HCT116 (cell line): ENCODE measurements around the gene OS9. TPM values are rescaled to one million over a fixed set of nuclear protein-coding genes. Genes with fewer than 3 reads are reported as not detected.

Experiments used
- ATAC-seq: fragments of 200-7000 bp; cut with Tn5 transposase; 2 replicates; pipeline ENCODE4 v1.9.1; 2020; ENCODE audit warnings: mild to moderate bottlenecking, moderate library complexity
- BruUV-seq: library from RNA; stranded (reverse); fragments of 400-500 nt; replicated peaks from 2 replicates; lab custom pipeline; 2021; lab: Mats Ljungman, UMichigan
- CTCF ChIA-PET: fragments of 300-600 bp; sonication (Branson Sonifier 250); formaldehyde crosslinking; loops from one replicate; lab custom pipeline; 2021; ENCODE audit warnings: antibody characterized with exemption; lab: Charles Lee
- POLR2A ChIA-PET: fragments of 300-600, 350-600 bp; sonication (Branson Sonifier 250); formaldehyde crosslinking; loops from one replicate; lab custom pipeline; 2021; ENCODE audit warnings: antibody characterized with exemption; lab: Charles Lee
- RAD21 ChIA-PET, 2 experiments: fragments of 300-600 bp; sonication (Branson Sonifier 250); formaldehyde crosslinking; loops; one replicate each; lab custom pipeline; 2023; ENCODE audit warnings: low total read pairs in 2 of 2; ENCODE audit not compliant: uncharacterized antibody in 2 of 2, unreplicated experiment in 2 of 2, low non-redundant PET in 1 of 2; lab: Charles Lee
- DNase-seq: peaks from one replicate; pipeline ENCODE4 v3.0.0-alpha.2; 2010; ENCODE audit warnings: low read depth, low spot score
- H2AFZ ChIP-seq: fragments of 200-600 bp; shearing (Covaris generic), sonication (generic); 2 replicates; pipeline ENCODE4 v1.6.1; 2017; ENCODE audit warnings: low read depth, mixed run types, mixed read lengths, antibody characterized with exemption, low read length; ENCODE audit not compliant: poor library complexity, severe bottlenecking
- H3K27ac ChIP-seq: 2 replicates; pipeline ENCODE4 v1.5.1; 2012; ENCODE audit warnings: low read depth, low read length
- H3K27me3 ChIP-seq: fragments of 200-600 bp; sonication (generic); 2 replicates; pipeline ENCODE4 v1.6.1; 2016; ENCODE audit warnings: mixed run types, low read length, mixed read lengths; ENCODE audit not compliant: insufficient read depth
- H3K36me3 ChIP-seq, 2 experiments: fragments of 200-500 bp in 1 of 2; fragments of 200-600 bp in 1 of 2; sonication (Bioruptor generic) in 1 of 2; sonication (generic) in 1 of 2; 2 replicates each; pipeline versions ENCODE4 v1.5.1 to v1.6.1; 2014 to 2016; ENCODE audit warnings: low read length in 2 of 2, inconsistent platforms in 1 of 2, mixed read lengths in 1 of 2, mixed run types in 1 of 2; ENCODE audit not compliant: insufficient read depth in 2 of 2, control insufficient read depth in 1 of 2
- H3K4me1 ChIP-seq, 2 experiments: fragments of 200-600 bp in 1 of 2; sonication (generic) in 1 of 2; 2 replicates each; pipeline versions ENCODE4 v1.5.1 to v1.6.1; 2012 to 2017; ENCODE audit warnings: low read length in 2 of 2, inconsistent platforms in 1 of 2, mild to moderate bottlenecking in 1 of 2, mixed read lengths in 1 of 2, mixed run types in 1 of 2, moderate library complexity in 1 of 2; ENCODE audit not compliant: insufficient read depth in 2 of 2, control insufficient read depth in 1 of 2
- H3K4me2 ChIP-seq: fragments of 200-600 bp; sonication (generic); 2 replicates; pipeline ENCODE4 v1.6.1; 2017; ENCODE audit warnings: mixed run types, low read length, mixed read lengths
- H3K4me3 ChIP-seq, 2 experiments: fragments of 200-600 bp in 1 of 2; sonication (generic) in 1 of 2; replicated peaks in 1 of 2; 2 replicates each; pipeline ENCODE4 v1.5.1; 2011 to 2016; ENCODE audit warnings: low read length in 2 of 2, control low read depth in 1 of 2, low read depth in 1 of 2, mild to moderate bottlenecking in 1 of 2, mixed read lengths in 1 of 2, mixed run types in 1 of 2
- H3K79me2 ChIP-seq: fragments of 200-600 bp; sonication (generic); 2 replicates; pipeline ENCODE4 v1.6.1; 2017; ENCODE audit warnings: mild to moderate bottlenecking, mixed run types, low read length, moderate library complexity, mixed read lengths; ENCODE audit not compliant: insufficient read depth
- H3K9ac ChIP-seq: fragments of 200-600 bp; sonication (generic); 2 replicates; pipeline ENCODE4 v1.6.1; 2016; ENCODE audit warnings: low read length, mixed read lengths
- H3K9me2 ChIP-seq: fragments of 200-600 bp; sonication (generic), shearing (Covaris generic); 2 replicates; pipeline ENCODE4 v1.6.1; 2017; ENCODE audit warnings: mixed run types, mild to moderate bottlenecking, moderate library complexity; ENCODE audit not compliant: insufficient read depth
- H3K9me3 ChIP-seq, 2 experiments: fragments of 200-500 bp in 1 of 2; fragments of 200-600 bp in 1 of 2; sonication (Bioruptor generic) in 1 of 2; sonication (generic) in 1 of 2; 2 replicates each; pipeline ENCODE4 v1.6.1; 2014 to 2017; ENCODE audit warnings: low read length in 2 of 2, mixed read lengths in 2 of 2, inconsistent platforms in 1 of 2, low read depth in 1 of 2, mild to moderate bottlenecking in 1 of 2, mixed run types in 1 of 2, moderate library complexity in 1 of 2; ENCODE audit not compliant: control insufficient read depth in 1 of 2, insufficient read depth in 1 of 2
- H4K20me1 ChIP-seq: fragments of 200-600 bp; sonication (generic), shearing (Covaris generic); 2 replicates; pipeline ENCODE4 v1.6.1; 2017; ENCODE audit warnings: mixed run types, mild to moderate bottlenecking, moderate library complexity; ENCODE audit not compliant: insufficient read depth
- CBX3 ChIP-seq: IDR thresholded peaks from 2 replicates; pipeline ENCODE4 v1.6.1; 2012; ENCODE audit warnings: low read depth
- CEBPB ChIP-seq: IDR thresholded peaks from 2 replicates; pipeline ENCODE4 v1.6.1; 2012; ENCODE audit warnings: low read depth
- EGR1 ChIP-seq: IDR thresholded peaks from 2 replicates; pipeline ENCODE4 v1.6.1; 2012; ENCODE audit warnings: low read depth
- EZH2 ChIP-seq: fragments of 200-600 bp; sonication (generic); IDR thresholded peaks from 2 replicates; pipeline ENCODE4 v1.6.1; 2017; ENCODE audit warnings: antibody characterized with exemption, mixed run types
- EZH2phosphoT487 ChIP-seq: fragments of 200-600 bp; IDR thresholded peaks from 2 replicates; pipeline ENCODE4 v1.6.1; 2018; ENCODE audit warnings: antibody characterized with exemption, borderline replicate concordance
- FOSL1 ChIP-seq: IDR thresholded peaks from 2 replicates; pipeline ENCODE4 v1.6.1; 2012; ENCODE audit warnings: low read depth
- MAX ChIP-seq: IDR thresholded peaks from 2 replicates; pipeline ENCODE4 v1.6.1; 2012
- POLR2AphosphoS5 ChIP-seq: IDR thresholded peaks from 2 replicates; pipeline ENCODE4 v1.6.1; 2011; ENCODE audit warnings: mild to moderate bottlenecking, low read depth, low read length, moderate library complexity
- RAD21 ChIP-seq: IDR thresholded peaks from 2 replicates; pipeline ENCODE4 v1.6.1; 2012; ENCODE audit warnings: low read depth, mild to moderate bottlenecking
- SIN3A ChIP-seq: IDR thresholded peaks from 2 replicates; pipeline ENCODE4 v1.6.1; 2012; ENCODE audit warnings: low read depth
- SP1 ChIP-seq: IDR thresholded peaks from 2 replicates; pipeline ENCODE4 v1.6.1; 2012; ENCODE audit warnings: low read depth
- SRF ChIP-seq: IDR thresholded peaks from 2 replicates; pipeline ENCODE4 v1.6.1; 2012; ENCODE audit warnings: low read depth
- TCF7L2 ChIP-seq: IDR thresholded peaks from 2 replicates; pipeline ENCODE4 v1.7.0; 2011; ENCODE audit warnings: borderline replicate concordance, inconsistent platforms; ENCODE audit not compliant: insufficient read depth, insufficient read length; ENCODE audit errors: extremely low read depth
- YY1 ChIP-seq: IDR thresholded peaks from 2 replicates; pipeline ENCODE4 v1.6.1; 2011; ENCODE audit warnings: low read length, low read depth, moderate library complexity, mild to moderate bottlenecking; ENCODE audit not compliant: insufficient replicate concordance; ENCODE audit errors: extremely low read depth
- ZBTB33 ChIP-seq: IDR thresholded peaks from 2 replicates; pipeline ENCODE4 v1.6.1; 2011; ENCODE audit warnings: mild to moderate bottlenecking, low read length, moderate library complexity; ENCODE audit not compliant: insufficient replicate concordance; ENCODE audit errors: extremely low read depth
- ZNF274 ChIP-seq: fragments of 200-500 bp; sonication (Bioruptor generic); IDR thresholded peaks from 2 replicates; pipeline ENCODE4 v1.6.1; 2014; ENCODE audit warnings: mild to moderate bottlenecking, low read depth, low read length, inconsistent platforms
- intact Hi-C: fragments of 100-400 bp; cut with micrococcal nuclease; formaldehyde crosslinking; loops from 2 replicates; pipeline ENCODE4 v1.10.0; 2022
- total RNA-seq: library from RNA; stranded (reverse); gene quantifications from one replicate; pipeline ENCODE4 v1.2.1, GENCODE V29; 2021; ENCODE audit not compliant: unreplicated experiment
- TF ChIP-seq, protein P1 (sequence below), 3 experiments: fragments of 200-600 bp in 1 of 3; sonication (generic) in 1 of 3; IDR thresholded peaks in 2 of 3; conservative IDR thresholded peaks in 1 of 3; 2 replicates each; pipeline ENCODE4 v1.5.1; 2012 to 2017; ENCODE audit warnings: low read depth in 2 of 3, low read length in 2 of 3, antibody characterized with exemption in 1 of 3, borderline replicate concordance in 1 of 3, control low read depth in 1 of 3, mild to moderate bottlenecking in 1 of 3, mixed read lengths in 1 of 3, mixed run types in 1 of 3, moderate library complexity in 1 of 3; ENCODE audit not compliant: insufficient read depth in 1 of 3

Gene OS9
- total RNA-seq, 1 experiment from 2014 or later, result 98.4 TPM

GRCh38 chr12:57737467-57738460 is 43.8 kb downstream of the OS9 start:
- ATAC-seq, result no peak
- no peak overlapping the region for H3K27ac ChIP-seq
- H2AFZ ChIP-seq, result no peak overlapping the region
- peaks cover 0 to 2% of the 10 kb centered on the region in 2 experiments; a peak in 2 of 4 replicates for H3K36me3 ChIP-seq
- CTCF ChIA-PET, result no interaction called here
- no peaks in the 10 kb centered on the region for H3K27me3 ChIP-seq
- TF ChIP-seq, protein P1, sequence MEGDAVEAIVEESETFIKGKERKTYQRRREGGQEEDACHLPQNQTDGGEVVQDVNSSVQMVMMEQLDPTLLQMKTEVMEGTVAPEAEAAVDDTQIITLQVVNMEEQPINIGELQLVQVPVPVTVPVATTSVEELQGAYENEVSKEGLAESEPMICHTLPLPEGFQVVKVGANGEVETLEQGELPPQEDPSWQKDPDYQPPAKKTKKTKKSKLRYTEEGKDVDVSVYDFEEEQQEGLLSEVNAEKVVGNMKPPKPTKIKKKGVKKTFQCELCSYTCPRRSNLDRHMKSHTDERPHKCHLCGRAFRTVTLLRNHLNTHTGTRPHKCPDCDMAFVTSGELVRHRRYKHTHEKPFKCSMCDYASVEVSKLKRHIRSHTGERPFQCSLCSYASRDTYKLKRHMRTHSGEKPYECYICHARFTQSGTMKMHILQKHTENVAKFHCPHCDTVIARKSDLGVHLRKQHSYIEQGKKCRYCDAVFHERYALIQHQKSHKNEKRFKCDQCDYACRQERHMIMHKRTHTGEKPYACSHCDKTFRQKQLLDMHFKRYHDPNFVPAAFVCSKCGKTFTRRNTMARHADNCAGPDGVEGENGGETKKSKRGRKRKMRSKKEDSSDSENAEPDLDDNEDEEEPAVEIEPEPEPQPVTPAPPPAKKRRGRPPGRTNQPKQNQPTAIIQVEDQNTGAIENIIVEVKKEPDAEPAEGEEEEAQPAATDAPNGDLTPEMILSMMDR (IDR thresholded peaks at IDR 0.05 in 2 of 3, conservative IDR thresholded peaks at IDR 0.05 in 1 of 3; ENCODE audit: borderline replicate concordance in 1 of 3, insufficient read depth in 1 of 3, low read depth in 2 of 3, low read length in 2 of 3), result no peak
- TF ChIP-seq ZNF274, result no peak
- TF ChIP-seq SP1, result no peak
- no peak for TF ChIP-seq POLR2AphosphoS5
- no peak for TF ChIP-seq FOSL1
- TF ChIP-seq EZH2phosphoT487, result no peak
- TF ChIP-seq YY1, result no peak
- no peak for TF ChIP-seq CBX3
- no peak for TF ChIP-seq TCF7L2
- TF ChIP-seq EZH2, result no peak
- TF ChIP-seq CEBPB, result no peak
- TF ChIP-seq SIN3A, result no peak
- no peak for TF ChIP-seq MAX
- TF ChIP-seq SRF, result no peak
- TF ChIP-seq ZBTB33, result no peak
- TF ChIP-seq EGR1, result no peak
- no peak for TF ChIP-seq RAD21
- TF ChIP-seq, all 23 proteins: peak for 0
- H3K9ac ChIP-seq, result no peak overlapping the region
- intact Hi-C loops, result no loop called here
- H3K9me3 ChIP-seq, result no peaks in the 10 kb centered on the region
- no peak for DNase-seq
- no peaks in the 10 kb centered on the region for H3K79me2 ChIP-seq
- H3K9me2 ChIP-seq, result no peaks in the 10 kb centered on the region
- no TSS peak for BruUV-seq
- H4K20me1 ChIP-seq, result no peaks in the 10 kb centered on the region
- no peak overlapping the region for H3K4me2 ChIP-seq
- no peak overlapping the region for H3K4me3 ChIP-seq
- peaks cover 3 to 15% of the 10 kb centered on the region in 2 experiments; a peak in 3 of 4 replicates for H3K4me1 ChIP-seq
- ChIA-PET POLR2A (no interaction called here), RAD21 (no interaction called here)
